ENCODE data around the gene CERK. TPM values are rescaled to one million over a fixed set of nuclear protein-coding genes. Genes with fewer than 3 reads are reported as not detected.

The CERK gene
- total RNA-seq, 1 experiment from 2014 or later = 34.8 TPM

DNA sequence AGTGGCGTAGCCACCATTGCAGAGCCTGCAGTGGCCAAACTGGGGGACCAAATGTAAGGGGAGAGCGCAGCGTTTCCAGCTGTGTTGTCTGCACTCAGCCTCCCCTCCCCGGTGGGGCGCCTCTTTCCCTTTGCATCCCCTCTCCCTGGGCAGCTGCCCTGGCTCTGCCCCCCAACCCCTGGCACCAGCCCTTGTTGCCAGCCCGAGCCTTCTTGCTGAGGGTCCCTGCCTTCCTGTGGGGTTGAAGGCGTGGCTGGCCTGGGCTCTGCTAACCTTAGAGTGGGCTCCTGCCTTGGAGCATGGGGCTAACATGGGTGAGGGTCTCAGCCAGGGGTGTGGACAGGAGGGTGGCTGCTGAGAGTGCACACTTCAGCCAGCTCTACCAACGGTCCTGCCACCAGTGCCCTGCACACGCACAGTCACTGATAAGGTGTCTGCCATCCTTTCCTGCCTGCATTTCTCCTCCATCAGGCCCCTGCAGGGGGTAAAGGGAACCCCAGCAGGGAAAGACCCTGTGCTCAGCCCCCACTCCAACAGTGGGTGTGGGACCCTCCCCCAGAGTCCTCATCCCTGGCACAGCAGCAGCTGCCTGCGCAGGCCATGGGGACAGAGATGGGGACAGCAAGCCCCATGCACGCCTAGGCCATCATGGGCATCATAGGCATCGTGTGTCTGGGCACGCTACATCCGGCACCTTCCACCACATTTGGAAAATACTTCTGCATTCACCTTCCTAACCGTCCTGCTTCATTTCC, 43.5 kb downstream of the CERK start:
- in situ Hi-C loops (cut with HindIII; ENCODE audit: low pct_unique_long_range_greater_than_20kb, low sequenced_read_pairs) = no loop called here
- no peak for DNase-seq (ENCODE audit: low read depth)

DNA sequence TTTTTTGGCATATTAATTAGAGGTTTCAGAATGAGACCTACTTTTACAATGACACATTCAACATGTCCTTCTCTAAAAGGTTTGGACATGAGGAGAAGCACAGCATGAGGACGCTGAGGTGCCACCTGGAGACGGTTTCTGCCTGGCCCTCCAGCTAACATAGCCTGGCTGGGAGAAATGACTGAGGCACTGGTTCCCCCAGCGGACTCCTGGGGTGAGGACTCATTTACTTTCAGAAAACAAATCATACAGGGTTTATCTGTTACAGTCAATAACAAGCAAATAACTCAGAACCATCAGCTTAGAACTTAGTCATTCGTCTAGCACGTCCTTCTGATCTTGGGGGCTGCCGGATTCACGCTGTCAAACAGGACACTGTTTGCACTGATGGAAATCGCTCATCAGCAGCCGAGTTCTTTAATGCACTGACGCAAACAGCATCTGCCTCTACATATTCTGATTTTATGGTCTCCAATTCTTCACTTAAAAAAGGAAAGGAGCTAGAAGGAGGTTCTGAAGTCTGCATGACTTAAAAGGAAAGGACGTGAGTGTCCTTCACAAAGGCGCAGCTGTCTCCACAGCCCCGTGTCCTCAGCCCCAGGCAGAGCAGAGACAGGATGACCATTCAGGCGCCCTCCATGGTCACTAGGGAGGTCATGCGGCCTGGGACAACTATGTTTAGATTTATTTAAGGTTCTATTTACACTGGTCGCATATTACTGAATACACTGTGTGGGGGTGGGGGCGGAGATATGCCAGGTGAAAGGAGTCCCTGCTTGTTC, 44.2 kb downstream of the CERK start:
- in situ Hi-C loops (cut with HindIII; ENCODE audit: low pct_unique_long_range_greater_than_20kb, low sequenced_read_pairs) = no loop called here
- DNase-seq (ENCODE audit: low read depth) = no peak

DNA sequence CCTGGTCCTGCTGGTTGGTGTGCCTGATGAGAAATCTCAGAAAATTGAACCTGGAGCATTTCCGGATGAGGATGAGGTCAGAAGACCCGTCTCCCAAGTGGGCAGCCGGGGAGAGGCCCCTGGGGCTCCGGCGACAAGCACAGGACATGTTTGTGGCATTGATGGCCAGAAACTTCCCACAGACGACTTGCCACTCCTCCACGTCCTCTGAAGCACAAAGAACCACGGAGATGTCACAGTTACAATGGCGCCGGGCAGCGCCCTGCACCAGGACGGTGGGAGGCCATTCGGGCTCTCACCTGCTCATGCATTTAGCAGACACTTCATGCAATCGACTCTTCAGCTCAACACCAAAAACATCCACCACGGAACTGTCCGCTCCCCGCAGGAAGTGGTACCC, 46.5 kb downstream of the CERK start:
- no peak for DNase-seq (ENCODE audit: low read depth)

DNA sequence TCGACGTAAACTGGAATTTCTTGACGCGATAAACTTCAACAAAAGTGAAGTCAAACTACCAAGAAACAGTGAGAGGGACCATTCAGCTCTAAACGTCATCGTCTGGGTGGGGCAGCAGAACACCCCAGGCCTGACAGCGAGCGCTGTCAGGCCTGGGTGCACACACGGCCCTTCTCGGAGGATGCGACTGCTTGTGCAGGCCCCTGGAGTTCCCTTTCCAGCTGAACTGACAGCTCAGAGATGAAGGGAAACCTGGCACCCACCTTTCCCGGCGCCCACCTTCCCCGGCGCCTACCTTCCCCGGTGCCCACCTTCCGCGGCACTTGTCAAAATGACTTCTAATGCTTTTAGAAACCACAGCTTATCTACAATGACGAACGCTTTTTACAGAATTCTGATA, 47.9 kb downstream of the CERK start:
- in situ Hi-C loops (cut with HindIII; ENCODE audit: low pct_unique_long_range_greater_than_20kb, low sequenced_read_pairs) = no loop called here
- no peak for DNase-seq (ENCODE audit: low read depth)

More for the DNA sequence above, 46.5 kb downstream of the CERK start:
- in situ Hi-C loops (cut with HindIII; ENCODE audit: low pct_unique_long_range_greater_than_20kb, low sequenced_read_pairs) = no loop called here

DNA sequence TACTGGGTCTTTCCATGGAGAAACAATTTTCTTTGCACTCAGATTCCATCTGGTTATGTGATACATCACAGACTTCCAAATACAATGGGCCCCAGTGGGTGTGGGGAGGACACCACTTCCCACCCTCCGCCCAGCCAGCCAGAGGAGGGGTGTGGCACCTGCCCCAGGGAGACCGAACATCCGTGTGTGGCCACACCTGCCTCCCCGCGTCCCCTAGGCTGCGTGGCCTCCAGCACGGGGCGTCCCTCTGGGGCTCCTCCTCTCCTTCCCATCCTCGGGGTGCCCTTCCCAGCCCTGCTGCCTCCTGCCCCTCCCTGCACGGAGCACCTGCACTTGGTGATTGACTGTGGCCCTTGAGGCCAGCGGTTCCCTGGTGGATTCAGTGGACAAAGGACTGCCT, 49.1 kb downstream of the CERK start:
- DNase-seq (ENCODE audit: low read depth) = no peak
- in situ Hi-C loops (cut with HindIII; ENCODE audit: low pct_unique_long_range_greater_than_20kb, low sequenced_read_pairs) = no loop called here

DNA sequence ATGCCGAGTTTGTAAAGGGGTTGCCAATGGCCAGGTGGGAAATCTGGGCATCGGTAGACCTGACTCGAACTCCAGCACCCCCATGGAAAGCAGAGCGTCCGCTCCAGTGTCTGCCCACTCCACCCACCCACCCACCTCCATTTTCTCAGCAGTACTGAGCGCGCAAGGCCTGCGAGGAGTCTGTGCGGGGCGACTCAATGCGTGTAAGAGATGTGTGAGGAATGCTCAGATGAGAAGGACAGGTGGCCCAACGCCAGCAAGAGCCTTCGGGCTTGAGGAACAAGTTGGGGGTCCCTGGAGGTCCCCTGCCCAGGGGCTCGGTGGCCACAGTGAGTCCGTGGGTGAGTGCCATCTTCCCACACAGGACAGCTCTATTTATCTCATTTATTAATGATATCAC, 50.6 kb downstream of the CERK start:
- DNase-seq (ENCODE audit: low read depth) = no peak
- in situ Hi-C loops (cut with HindIII; ENCODE audit: low pct_unique_long_range_greater_than_20kb, low sequenced_read_pairs) = no loop called here

DNA sequence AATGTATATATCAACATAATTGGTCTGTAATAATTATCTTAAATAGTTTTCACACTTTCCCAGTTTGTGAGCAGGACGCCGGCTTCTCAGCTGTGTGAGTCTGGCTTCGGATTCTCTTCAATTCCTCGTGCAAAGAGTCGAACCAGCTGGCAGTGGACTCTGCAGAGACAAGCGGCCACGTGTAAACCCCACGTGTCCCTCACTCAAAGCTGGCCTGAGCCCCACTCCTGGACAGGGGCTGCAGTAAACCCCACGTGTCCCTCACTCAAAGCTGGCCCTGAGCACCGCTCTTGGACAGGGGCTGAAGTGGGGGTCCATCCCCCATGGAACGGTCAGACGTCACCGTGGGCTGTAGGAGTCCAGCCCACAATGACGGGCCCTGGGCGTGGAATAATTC, 51.0 kb downstream of the CERK start:
- no peak for DNase-seq (ENCODE audit: low read depth)
- in situ Hi-C loops (cut with HindIII; ENCODE audit: low pct_unique_long_range_greater_than_20kb, low sequenced_read_pairs) = no loop called here

DNA sequence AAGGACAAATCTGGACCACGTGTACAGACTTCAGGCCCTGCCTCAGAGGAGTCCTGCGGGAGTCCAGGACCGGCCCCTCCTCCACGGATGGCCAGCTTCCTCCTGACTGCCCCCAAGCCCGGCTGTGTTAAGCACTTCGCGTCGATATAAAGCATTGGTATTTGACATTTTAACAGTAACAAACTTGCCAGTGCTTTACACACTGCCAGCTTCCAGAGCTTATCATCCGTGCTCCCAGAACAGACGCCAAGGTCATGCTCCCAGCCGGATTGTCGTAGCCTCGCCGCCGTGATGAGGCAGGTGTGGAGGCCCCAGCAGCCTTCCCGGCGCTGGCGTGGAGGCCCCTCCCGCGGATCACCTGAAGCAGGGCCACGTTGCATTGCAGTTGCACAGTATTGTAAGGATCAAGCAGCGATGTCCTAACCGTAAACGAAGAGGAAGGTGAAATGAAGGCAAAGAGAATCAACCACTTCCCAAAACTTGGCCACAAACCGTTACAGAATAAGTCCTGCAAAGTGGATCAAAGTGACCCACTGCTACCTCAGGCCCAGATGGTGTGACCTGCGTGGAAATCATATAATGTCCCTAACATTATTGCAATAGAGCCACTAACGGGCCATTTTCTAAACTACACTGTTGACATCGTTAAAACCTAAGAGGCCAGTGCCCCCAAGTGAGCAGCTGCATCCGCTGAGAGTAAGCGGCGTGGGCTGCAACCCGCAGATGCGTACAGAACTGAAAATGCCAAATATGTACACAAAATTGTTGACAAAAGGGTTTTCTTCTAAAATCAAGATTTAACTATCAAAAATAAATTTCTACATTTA, 51.6 kb downstream of the CERK start:
- in situ Hi-C loops (cut with HindIII; ENCODE audit: low pct_unique_long_range_greater_than_20kb, low sequenced_read_pairs) = no loop called here
- no peak for DNase-seq (ENCODE audit: low read depth)

DNA sequence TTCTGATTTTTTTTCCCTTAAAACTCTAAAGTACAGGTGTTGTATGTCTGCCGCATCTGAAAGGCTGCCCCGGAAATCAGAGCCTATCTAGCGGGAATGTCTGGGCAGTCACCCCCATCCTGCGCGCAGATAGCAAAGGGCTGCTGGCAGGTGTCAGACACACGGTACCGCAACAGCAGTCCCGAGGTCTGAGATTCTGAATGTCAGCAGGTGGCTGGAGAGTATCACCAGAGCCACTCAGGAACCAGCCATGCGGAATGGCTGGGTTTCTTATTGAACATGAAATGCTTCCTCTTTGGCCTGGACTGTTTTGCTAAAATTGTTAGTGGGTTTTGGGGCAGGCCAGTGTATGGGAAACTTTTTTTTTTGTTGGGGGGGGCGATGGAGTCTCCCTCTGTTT, 53.3 kb downstream of the CERK start:
- no peak for DNase-seq (ENCODE audit: low read depth)
- in situ Hi-C loops (cut with HindIII; ENCODE audit: low pct_unique_long_range_greater_than_20kb, low sequenced_read_pairs) = no loop called here

DNA sequence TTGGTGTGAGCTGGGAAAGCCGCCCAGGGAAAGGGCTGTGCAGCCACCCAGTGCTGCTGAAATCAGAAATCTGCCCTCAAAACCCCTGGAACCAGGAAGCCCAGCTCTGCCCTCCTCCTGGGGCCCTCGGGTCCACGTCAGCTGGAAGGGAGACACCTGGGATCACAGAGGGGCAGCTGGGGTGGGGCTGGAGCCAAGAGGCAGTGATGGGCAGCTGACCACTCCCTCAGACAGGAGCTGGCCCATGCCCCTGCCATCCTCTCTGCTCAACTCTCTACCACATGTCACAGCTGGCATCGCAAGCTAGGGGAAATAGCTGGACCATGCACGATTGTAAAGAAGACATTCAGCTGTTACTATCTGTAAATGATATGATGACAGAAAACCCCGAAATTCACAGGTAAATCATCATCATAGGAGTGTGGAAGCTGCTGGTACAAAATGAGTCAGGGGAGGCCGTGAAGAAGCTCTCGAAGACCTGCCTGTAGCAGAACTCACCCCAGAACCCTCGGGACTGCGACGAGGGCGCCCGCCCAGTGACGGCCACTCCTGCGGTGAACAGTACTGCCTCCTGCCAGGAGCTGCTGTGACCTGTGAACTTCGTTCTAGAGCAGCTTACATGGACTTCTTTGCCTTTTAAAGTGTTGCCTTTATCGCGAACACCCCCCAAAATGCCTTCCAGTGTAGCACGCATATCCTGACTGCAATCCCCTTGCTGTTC, 55.9 kb downstream of the CERK start:
- DNase-seq (ENCODE audit: low read depth) = no peak
- in situ Hi-C loops (cut with HindIII; ENCODE audit: low pct_unique_long_range_greater_than_20kb, low sequenced_read_pairs) = no loop called here

DNA sequence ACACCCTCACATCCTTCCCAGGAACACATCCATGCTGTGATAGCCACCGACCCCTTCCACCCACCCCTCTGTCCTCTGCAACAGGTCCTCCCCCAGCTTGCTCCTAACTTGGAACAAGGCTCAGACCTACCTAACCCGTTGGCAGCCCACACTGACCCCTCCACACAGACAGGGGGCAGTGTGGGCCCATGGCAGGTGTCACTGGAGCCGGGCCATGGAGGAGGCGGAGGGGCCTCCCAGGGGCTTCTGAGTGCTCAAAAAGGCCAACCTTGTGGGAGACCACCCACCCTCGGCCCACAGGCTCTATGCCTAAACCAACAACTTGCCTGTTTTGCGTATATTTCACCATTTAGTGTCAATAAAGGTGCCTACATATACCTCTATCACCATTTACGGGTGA, 57.0 kb downstream of the CERK start:
- no peak for DNase-seq (ENCODE audit: low read depth)
- in situ Hi-C loops (cut with HindIII; ENCODE audit: low pct_unique_long_range_greater_than_20kb, low sequenced_read_pairs) = no loop called here

DNA sequence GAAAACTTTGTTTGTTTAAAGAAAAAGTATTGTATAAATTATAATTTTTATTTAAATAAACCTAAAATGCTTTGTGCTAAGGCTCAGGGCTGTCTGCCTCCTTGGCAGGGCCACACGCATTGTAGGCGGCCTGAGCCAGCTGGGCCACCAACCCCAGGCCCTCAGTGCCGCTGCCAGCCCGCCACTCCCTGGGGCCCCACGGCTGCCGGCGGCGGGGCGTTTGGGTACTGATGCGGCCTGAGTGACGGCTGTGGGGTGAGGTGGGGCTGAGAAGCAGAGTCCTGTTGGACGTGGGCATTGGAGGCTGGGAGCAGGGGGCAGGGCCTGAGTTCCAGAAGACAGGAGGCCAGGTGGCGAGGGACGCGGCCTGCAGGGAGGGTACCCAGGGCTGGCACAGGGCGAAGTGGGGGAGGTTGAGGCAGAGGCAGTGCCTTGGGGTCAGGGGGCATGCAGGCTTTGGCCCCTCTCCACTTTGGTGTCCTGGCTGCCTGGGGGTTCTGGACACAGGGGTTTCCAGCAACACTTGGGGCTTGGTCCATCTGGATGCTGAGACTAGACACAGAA, 58.3 kb downstream of the CERK start:
- DNase-seq (ENCODE audit: low read depth) = no peak
- in situ Hi-C loops (cut with HindIII; ENCODE audit: low pct_unique_long_range_greater_than_20kb, low sequenced_read_pairs) = no loop called here

DNA sequence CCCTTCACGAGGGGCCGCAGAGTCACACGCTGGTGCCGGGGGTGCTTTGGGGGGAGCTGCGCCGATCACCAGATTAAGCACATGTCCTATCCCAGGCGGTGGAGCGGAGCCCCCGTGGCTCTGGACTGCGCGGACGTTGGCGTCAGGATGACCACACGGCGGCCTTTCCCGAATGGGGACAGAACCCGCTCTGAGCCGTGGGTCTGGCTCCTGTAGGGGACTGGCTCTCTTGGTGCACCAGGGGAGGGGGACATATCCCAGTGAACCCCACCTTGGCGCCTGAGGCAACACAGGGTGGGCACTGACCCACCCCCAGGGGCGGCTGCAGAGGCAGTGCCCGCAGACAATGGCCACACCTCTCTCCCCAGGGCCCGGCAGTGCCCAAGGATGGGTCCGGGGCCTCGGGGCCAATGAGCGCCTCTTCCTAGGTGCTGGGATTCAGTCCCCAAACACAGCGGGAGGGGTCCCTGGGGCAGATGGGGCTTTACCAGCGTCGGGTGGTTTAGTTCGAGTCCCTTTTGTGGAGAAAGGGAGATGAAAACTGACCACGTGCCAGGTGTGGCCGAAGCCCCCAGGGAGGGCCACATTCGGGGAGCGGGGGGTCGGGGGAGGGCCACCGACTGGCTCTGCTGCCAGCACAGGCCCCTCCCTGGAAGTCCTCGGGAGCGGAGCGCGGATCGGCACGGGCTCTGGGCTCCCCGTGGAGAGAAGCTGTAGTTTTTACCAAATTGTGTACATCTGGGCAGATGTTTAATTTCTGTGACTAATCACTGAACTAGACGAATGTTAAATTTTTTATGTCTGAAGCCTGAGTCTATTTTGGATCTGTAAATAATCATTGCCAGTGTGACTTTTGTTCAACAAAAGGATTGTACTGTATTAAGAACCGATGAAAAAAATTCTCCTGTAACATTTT, 59.0 kb downstream of the CERK start:
- in situ Hi-C loops (cut with HindIII; ENCODE audit: low pct_unique_long_range_greater_than_20kb, low sequenced_read_pairs) = no loop called here
- no peak for DNase-seq (ENCODE audit: low read depth)

DNA sequence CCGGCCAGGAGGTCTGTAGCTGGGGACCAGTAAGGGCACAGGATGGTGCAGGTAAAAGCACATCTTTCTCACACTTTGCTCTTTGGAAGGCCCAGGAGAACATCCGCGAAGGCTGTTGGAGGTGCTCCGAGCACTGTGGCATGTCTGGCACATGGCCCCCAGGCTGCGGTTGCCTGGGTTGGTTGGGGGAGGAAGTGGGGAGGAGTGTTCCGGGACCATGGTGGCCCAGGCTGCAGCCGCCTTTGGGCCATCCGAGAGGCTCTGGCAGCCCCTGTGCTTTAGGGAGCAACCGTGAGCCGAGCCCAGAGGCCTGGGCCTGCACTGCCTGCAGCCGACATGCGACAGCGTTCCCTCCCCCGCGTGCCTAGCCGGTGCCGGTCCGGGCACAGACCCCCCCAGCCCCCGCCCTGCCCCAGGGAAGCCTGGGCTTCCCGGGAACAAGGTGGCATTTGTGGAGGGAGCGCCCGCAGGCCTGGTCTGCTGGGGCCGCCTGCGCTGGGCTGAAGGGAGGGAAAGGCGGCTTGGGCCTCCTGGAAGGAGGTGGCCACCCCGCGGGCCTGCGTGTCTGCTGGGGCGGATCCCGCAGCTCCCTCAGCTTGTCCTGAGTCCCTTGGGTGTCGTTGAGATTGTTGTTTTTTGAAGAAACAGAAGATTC, 59.9 kb downstream of the CERK start:
- in situ Hi-C loops (cut with HindIII; ENCODE audit: low pct_unique_long_range_greater_than_20kb, low sequenced_read_pairs) = no loop called here

DNA sequence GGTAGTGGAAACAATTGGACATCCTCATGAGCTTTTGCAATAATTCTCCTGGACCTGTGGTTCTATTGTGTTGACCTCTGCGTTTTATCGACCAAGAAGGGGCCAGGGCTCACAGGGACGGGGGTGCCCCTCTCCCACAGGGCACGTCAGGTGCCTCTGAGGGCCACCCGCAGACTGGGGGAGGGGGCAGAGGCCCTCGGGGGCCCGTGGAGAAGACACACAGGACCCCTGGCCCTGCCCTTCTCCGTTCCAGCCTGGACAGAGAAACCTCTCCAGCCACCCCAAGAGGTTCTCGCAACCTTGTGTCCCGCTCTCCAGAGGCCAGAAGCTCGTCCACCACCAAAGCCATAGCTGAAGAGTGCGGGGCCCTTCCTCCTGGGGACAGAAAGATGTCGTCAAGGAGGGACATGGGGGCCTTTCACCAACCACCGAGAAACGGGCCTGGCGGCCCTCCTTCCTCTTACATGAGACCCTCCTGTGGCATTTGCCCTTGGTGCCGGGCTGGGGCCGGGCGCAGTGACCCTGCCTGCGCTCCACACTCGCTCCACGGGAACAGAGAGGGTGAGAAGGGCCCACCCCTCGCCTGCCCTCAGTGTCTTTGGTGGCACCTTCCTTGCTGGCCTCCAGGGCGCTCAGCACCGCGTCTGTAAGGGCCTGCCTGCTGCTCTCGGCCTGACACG, 60.6 kb downstream of the CERK start:
- in situ Hi-C loops (cut with HindIII; ENCODE audit: low pct_unique_long_range_greater_than_20kb, low sequenced_read_pairs) = no loop called here
- DNase-seq (ENCODE audit: low read depth) = no peak

More for the DNA sequence above, 59.9 kb downstream of the CERK start:
- DNase-seq (ENCODE audit: low read depth) = no peak

DNA sequence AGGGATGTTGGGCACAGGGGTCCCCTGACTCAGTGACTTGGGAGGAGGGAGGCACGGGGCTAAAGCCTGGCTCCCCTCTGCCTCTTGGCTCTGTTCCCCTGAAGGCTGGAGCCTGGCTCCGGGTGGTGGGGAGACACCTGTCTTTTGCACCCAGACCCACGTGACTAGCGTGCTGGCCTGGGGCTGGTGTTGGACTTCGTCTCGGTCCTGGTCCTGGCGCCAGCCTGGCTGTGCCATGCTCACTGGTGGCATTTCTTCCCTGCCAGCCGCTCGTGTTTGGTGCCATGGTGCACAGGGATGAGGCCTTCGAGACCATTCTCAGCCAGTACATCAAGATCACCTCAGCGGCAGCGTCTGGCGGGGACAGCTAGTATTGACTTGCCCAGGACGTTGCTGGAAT, 61.2 kb downstream of the CERK start:
- no peak for DNase-seq (ENCODE audit: low read depth)
- in situ Hi-C loops (cut with HindIII; ENCODE audit: low pct_unique_long_range_greater_than_20kb, low sequenced_read_pairs) = no loop called here

Measured in Caki2 (cell line).